HepG2 (cell line): ENCODE measurements around the gene FEV. TPM values are rescaled to one million over a fixed set of nuclear protein-coding genes. Genes with fewer than 3 reads are reported as not detected.

ENCODE experiments used
- ATRX ChIP-seq: sonication (generic); formaldehyde crosslinking; IDR thresholded peaks from 2 replicates; pipeline ENCODE4 v1.4.0; 2020; ENCODE audit warnings: missing genetic modification reagents, borderline replicate concordance
- CBX1 ChIP-seq: IDR thresholded peaks from one replicate; pipeline ENCODE4 v1.6.1; 2016; ENCODE audit warnings: antibody characterized with exemption, low read depth
- GABPA ChIP-seq, 2 experiments: IDR thresholded peaks; 2 replicates each; pipeline ENCODE4 v1.6.1; 2011 to 2016; ENCODE audit warnings: low read depth in 2 of 2, low read length in 1 of 2, missing biosample characterization in 1 of 2, missing genetic modification characterization in 1 of 2
- GTF3A ChIP-seq: sonication (generic); formaldehyde crosslinking; conservative IDR thresholded peaks from 2 replicates; pipeline ENCODE4 v1.4.0; 2020; ENCODE audit warnings: mild to moderate bottlenecking, missing genetic modification reagents
- KIAA2018 ChIP-seq: sonication (generic); formaldehyde crosslinking; IDR thresholded peaks from 2 replicates; pipeline ENCODE4 v1.5.0; 2020; ENCODE audit warnings: mild to moderate bottlenecking, missing genetic modification reagents, borderline replicate concordance
- POLR2AphosphoS5 ChIP-seq: IDR thresholded peaks from 2 replicates; pipeline ENCODE4 v1.6.1; 2012; ENCODE audit warnings: low read depth, low read length
- RBM22 ChIP-seq: fragments of 200-400 bp; formaldehyde crosslinking; optimal IDR thresholded peaks from 2 replicates; pipeline ENCODE3; 2017; ENCODE audit warnings: mild to moderate bottlenecking, low read length, moderate library complexity
- ZBTB49 ChIP-seq: sonication (generic); formaldehyde crosslinking; IDR thresholded peaks from 2 replicates; pipeline ENCODE4 v1.4.0; 2020; ENCODE audit warnings: missing genetic modification reagents, borderline replicate concordance
- ZHX2 ChIP-seq, 2 experiments: sonication (generic) in 1 of 2; formaldehyde crosslinking in 1 of 2; IDR thresholded peaks; 2 replicates each; pipeline versions ENCODE4 v1.6.1 to v1.9.0; 2014 to 2022; ENCODE audit warnings: antibody characterized with exemption in 1 of 2, borderline replicate concordance in 1 of 2, inconsistent platforms in 1 of 2, low read depth in 1 of 2, missing genetic modification reagents in 1 of 2
- ZNF761 ChIP-seq: sonication (generic); formaldehyde crosslinking; conservative IDR thresholded peaks from 2 replicates; pipeline ENCODE4 v1.4.0; 2020; ENCODE audit warnings: mild to moderate bottlenecking, missing genetic modification reagents
- polyA plus RNA-seq, 8 experiments: library from polyadenylated mRNA; depleted of rRNA in 3 of 8; stranded (reverse) in 7 of 8; unstranded in 1 of 8; fragments of >200 nt; fragmentation: Illumina TruSeq in 4 of 8; extraction: Trizol in 4 of 8; gene quantifications; 2 replicates each; pipeline versions ENCODE4 v1.2.1 to v1.2.3, GENCODE V29; 2011 to 2016; ENCODE audit warnings: low read depth in 4 of 8, missing spikeins in 1 of 8, mixed read lengths in 1 of 8; ENCODE audit not compliant: insufficient read depth in 1 of 8
- total RNA-seq, 5 experiments: library from RNA; depleted of rRNA; stranded (reverse); fragments of >200 nt; fragmentation: Illumina TruSeq; extraction: Trizol; gene quantifications; 2 replicates each; pipeline ENCODE4 v1.2.3, GENCODE V29; 2016; ENCODE audit warnings: low read depth in 1 of 5

FEV gene
- total and polyA plus RNA-seq, 2 of the 13 experiments (the other 11 are each of a cell fraction or from before 2014, with no cell fraction given), result not detected

- TF ChIP-seq ZBTB49 (no peak), ATRX (CRISPR knock-in tag) (no peak), GABPA (IDR thresholded peaks at IDR 0.05; ENCODE audit: low read depth, low read length) (no peak), GABPA (CRISPR knock-in tag; IDR thresholded peaks at IDR 0.05; ENCODE audit: low read depth) (no peak), CBX1 (no peak), RBM22 (no peak), POLR2AphosphoS5 (no peak), GTF3A (CRISPR knock-in tag) (no peak), ZHX2 (IDR thresholded peaks at IDR 0.05; ENCODE audit: low read depth) (0 out of 2 replicates have a peak, but pooled peaks have one; percentile 11), ZHX2 (CRISPR knock-in tag; IDR thresholded peaks at IDR 0.05; ENCODE audit: borderline replicate concordance) (peak; percentile 8; the same call in 1 of the 2 replicates), KIAA2018 (CRISPR knock-in tag) (no peak), ZNF761 (CRISPR knock-in tag) (no peak; the same call in 1 of the 2 replicates)
Observed at GRCh38 chr2:219002395-219003266, 17.6 kb upstream of the FEV start (continued).
